Spinal cord (tissue), 10 donors: ENCODE data around the gene HHIP. TPM values are rescaled to one million over a fixed set of nuclear protein-coding genes. Genes with fewer than 3 reads are reported as not detected.
"Not testable (repeated sequence)": the region's sequence is repeated elsewhere in the genome, so short reads cannot be mapped to it uniquely, and the experiment has no call there.

Experiments used
- DNase-seq, 6 donors: peaks; one replicate each; pipeline versions ENCODE4 v3.0.0 to v3.0.0-alpha.2; 2013 to 2015; ENCODE audit warnings: low spot score in 6 of 6, low read depth in 4 of 6
- H3K27ac ChIP-seq: one replicate; pipeline ENCODE4 v1.5.1; 2013; ENCODE audit warnings: low read depth, low read length, control low read depth
- H3K27me3 ChIP-seq: one replicate; pipeline ENCODE4 v1.6.1; 2013; ENCODE audit warnings: low read length; ENCODE audit not compliant: control insufficient read depth, insufficient read depth
- H3K36me3 ChIP-seq: one replicate; pipeline ENCODE4 v1.6.1; 2013; ENCODE audit warnings: low read length; ENCODE audit not compliant: control insufficient read depth, insufficient read depth
- H3K4me1 ChIP-seq: one replicate; pipeline ENCODE4 v1.6.1; 2013; ENCODE audit warnings: low read length; ENCODE audit not compliant: control insufficient read depth, insufficient read depth
- H3K4me3 ChIP-seq: one replicate; pipeline ENCODE4 v1.5.1; 2013; ENCODE audit warnings: low read depth, low read length, control low read depth
- H3K9me3 ChIP-seq: one replicate; pipeline ENCODE4 v1.6.1; 2013; ENCODE audit warnings: low read length; ENCODE audit not compliant: control insufficient read depth, insufficient read depth
- WGBS: methylation state at CpG from one replicate; pipeline ENCODE4 v1.1.5; 2013; ENCODE audit warnings: missing lambda C conversion rate; ENCODE audit not compliant: insufficient coverage; 5-methylcytosine and 5-hydroxymethylcytosine counted together
- polyA plus RNA-seq, 2 donors: library from polyadenylated mRNA; unstranded; fragments of 120-200 nt; gene quantifications; one replicate each; pipeline ENCODE4 v1.2.1, GENCODE V29; 2013; ENCODE audit not compliant: insufficient read length in 2 of 2
- small RNA-seq: library from RNA; depleted of rRNA; stranded (forward); fragments of <200 nt; gene quantifications from one replicate; pipeline ENCODE3, GENCODE V24; 2014; ENCODE audit warnings: low replicate concordance
- total RNA-seq, 2 donors: library from RNA; depleted of rRNA in 1 of 2; stranded (reverse); fragments of 120-200 nt in 1 of 2; fragments of >200 nt in 1 of 2; gene quantifications; one replicate each; pipeline versions ENCODE4 v1.2.3 to v1.2.4, GENCODE V29; 2013 to 2014
- donor health status: healthy.

The HHIP gene
- total and polyA plus RNA-seq, 4 donors, result 9.9 to 36.1 (median 12.7) TPM

DNA sequence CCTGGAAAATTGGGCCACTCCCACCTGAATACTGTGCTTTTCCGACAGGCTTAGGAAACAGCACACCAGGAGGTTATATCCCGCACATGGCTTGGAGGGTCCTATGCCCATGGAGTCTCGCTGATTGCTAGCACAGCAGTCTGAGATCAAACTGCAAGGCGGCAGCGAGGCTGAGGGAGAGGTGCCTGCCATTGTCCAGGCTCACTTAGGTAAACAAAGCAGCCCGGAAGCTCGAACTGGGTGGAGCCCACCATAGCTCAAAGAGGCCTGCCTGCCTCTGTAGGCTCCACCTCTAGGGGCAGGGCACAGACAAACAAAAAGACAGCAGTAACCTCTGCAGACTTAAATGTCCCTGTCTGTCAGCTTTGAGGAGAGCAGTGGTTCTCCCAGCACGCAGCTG is 122.9 kb downstream of the HHIP start:
- not testable (repeated sequence) for H3K27ac ChIP-seq, H3K27me3 ChIP-seq, H3K9me3 ChIP-seq, H3K4me3 ChIP-seq, DNase-seq, H3K4me1 ChIP-seq, H3K36me3 ChIP-seq
- 71% methylated on average over 6 of the region's 8 CpGs for WGBS

DNA sequence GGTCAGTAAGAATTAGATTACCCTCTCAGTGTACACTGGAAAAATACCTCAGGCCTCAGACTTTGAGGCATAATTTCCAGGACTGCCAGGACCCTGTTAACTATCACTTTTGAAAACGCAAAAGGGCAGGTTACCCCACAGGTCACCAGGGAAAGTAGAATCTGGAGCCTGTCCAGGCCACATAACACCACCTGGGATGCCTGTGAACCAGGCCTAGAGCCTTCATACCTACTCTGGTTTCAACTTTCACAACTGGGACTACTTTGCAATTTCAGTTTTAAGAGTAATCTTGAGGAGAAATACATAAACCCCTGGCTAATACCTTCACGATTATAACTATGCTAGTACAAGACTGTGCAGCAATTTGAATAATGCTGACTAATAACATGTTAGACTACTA is 132.4 kb downstream of the HHIP start:
- Histone ChIP-seq H3K36me3 (no peaks in the 10 kb centered on the region), H3K27ac (no peak overlapping the region), H3K4me3 (no peak overlapping the region), H3K4me1 (no peaks in the 10 kb centered on the region), H3K9me3 (no peaks in the 10 kb centered on the region), H3K27me3 (no peaks in the 10 kb centered on the region)
- DNase-seq, result no peak
- WGBS, result 100% methylated on average over 1 of the region's 2 CpGs

DNA sequence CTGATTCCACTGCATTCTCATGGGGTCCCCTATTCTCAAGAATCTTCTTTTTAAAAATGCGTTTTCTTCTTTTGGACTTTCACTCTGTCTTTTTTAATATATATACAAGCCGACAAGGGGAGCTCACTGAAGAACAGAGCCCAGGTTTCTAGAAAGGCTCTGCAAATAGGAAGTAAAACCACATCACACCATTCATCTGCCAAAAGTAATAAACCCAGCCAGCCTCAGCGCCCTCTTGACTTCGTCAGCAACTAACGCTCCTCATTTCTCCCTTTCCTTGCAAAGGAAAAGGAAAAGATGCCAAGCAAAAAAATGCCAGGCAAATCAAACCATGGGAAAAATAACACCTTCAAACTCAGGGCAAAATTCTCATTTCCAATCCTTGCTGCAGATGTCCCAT is 136.4 kb downstream of the HHIP start:
- 72% methylated on average over 4 of the region's 5 CpGs for WGBS
- Histone ChIP-seq H3K27me3 (no peaks in the 10 kb centered on the region), H3K27ac (no peak overlapping the region), H3K4me1 (no peaks in the 10 kb centered on the region), H3K9me3 (no peaks in the 10 kb centered on the region), H3K36me3 (no peaks in the 10 kb centered on the region), H3K4me3 (no peak overlapping the region)
- peak in 2 of 6 donors; percentile 6 for DNase-seq

DNA sequence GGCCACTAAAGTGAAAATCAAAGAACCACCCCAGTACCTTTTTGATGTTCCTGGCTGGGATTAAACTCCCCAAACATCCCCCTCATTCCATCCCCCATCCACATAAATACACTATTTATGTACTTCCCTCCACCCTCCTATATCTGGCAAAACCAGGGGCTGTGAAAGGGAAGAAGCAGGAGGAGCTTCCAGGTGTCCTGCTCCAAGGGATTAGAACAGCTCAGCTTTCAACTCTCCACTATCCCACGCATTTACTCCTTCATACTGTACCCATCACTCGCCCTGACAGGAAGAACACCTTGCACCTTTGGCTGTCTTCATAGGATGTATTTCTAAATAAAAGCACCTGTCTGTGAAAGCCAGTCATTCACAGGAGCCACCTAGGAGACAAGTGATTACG is 140.0 kb downstream of the HHIP start:
- Histone ChIP-seq H3K27me3 (no peaks in the 10 kb centered on the region), H3K27ac (no peak overlapping the region), H3K4me3 (no peak overlapping the region), H3K9me3 (peaks cover 3% of the 10 kb centered on the region), H3K36me3 (no peaks in the 10 kb centered on the region), H3K4me1 (no peaks in the 10 kb centered on the region)
- WGBS, result 90% methylated on average over 2 of the region's 3 CpGs
- DNase-seq, result no peak

DNA sequence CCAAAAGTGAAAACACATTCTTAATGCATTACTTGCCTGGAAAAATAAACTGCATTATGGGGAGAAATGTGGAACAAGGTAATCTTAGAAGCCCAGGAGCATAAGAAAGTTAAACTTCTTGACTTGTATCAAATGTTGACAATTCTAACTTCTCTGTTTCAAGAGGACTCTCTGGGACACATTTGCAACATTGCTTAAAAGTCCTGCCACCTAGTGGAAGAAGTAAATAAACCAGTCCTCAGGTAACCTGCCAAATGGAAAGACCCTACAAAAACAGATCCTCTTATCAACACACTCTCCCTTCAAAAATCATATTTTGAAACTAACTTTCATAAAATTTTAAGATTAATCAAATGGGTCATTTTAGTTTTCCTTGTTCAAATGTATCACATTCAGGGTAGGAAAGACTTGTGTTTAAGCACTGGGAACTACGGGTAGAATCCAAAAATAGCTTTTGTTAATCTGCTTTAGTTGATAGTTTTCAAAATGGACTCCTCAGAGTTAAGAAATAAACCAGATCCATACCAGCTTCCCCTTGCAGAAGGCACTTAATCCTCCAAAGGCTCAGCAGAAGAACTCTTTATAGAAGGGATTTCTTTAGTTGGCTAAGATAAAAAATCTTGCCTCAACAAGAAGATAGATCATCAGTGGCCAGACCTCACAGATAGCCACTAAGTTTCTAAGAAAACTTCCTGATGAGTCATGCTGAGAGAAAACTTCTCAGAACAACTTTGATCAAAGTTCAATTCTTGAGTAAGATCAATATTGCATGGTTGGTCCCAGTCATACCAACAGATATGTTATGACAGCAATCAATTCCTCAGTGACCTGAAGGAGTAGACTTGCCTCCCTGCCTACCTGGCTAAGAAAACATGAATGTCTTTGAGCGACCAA is 141.7 kb downstream of the HHIP start:
- WGBS, result no CpG with 5 or more reads among the region's 2 CpGs
- H3K9me3 ChIP-seq, result peaks cover 3% of the 10 kb centered on the region
- no peaks in the 10 kb centered on the region for H3K36me3 ChIP-seq
- H3K4me3 ChIP-seq, result no peak overlapping the region
- no peaks in the 10 kb centered on the region for H3K4me1 ChIP-seq
- DNase-seq, result peak in 4 of 6 donors; percentile 8 to 81 (median 31)
- H3K27ac ChIP-seq, result no peak overlapping the region
- no peaks in the 10 kb centered on the region for H3K27me3 ChIP-seq

DNA sequence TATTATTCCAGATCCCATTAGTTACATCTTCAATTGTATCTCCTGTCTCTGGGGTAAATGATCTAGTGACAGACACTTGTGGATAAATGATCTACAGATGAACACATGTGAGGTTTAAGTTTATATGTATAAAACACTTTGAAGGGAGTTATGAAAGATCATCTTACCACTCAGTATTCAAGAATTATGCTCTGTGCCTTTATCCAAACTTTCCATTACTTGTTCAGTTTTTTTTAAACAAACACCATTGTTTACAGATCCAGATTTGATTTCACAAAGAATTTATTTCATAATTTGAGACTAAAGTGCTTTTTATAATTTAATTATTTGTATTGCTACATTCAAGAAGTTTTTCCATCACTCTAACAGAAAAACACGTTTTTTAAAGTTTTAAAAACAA is 142.5 kb downstream of the HHIP start:
- H3K4me3 ChIP-seq, result no peak overlapping the region
- no CpG with 5 or more reads among the region's 1 CpG for WGBS
- DNase-seq, result no peak
- H3K36me3 ChIP-seq, result no peaks in the 10 kb centered on the region
- no peak overlapping the region for H3K27ac ChIP-seq
- no peaks in the 10 kb centered on the region for H3K27me3 ChIP-seq
- no peaks in the 10 kb centered on the region for H3K4me1 ChIP-seq
- H3K9me3 ChIP-seq, result peaks cover 3% of the 10 kb centered on the region

DNA sequence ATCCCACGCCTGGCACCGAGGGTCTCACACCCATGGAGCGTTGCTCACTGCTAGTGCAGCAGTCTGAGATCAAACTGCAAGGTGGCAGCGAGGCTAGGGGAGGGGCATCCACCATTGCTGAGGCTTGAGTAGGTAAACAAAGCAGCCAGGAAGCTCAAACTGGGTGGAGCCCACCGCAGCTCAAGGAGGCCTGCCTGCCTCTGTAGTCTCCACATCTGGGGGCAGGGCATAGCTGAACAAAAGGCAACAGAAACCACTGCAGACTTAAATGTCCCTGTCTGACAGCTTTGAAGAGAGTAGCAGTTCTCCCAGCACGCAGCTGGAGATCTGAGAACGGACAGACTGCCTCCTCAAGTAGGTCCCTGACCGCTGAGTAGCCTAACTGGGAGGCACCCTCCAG is 146.0 kb downstream of the HHIP start:
- H3K36me3 ChIP-seq, H3K4me3 ChIP-seq: not testable (repeated sequence)
- WGBS, result 94% methylated on average over 8 of the region's 8 CpGs

More for the DNA sequence above, 146.0 kb downstream of the HHIP start:
- not testable (repeated sequence) for H3K27me3 ChIP-seq, H3K9me3 ChIP-seq, DNase-seq, H3K27ac ChIP-seq, H3K4me1 ChIP-seq

Small RNA genes within 50 kb of the gene (small RNA-seq; reads per million reads assigned to genes)
- gene RF02271, result not detected
